ENCODE results near the gene ATP10D. TPM values are rescaled to one million over a fixed set of nuclear protein-coding genes. Genes with fewer than 3 reads are reported as not detected.

The ATP10D gene
- 10 to 100 TPM; 55.6 to 57.4 TPM for total RNA-seq
- 10 to 100 TPM in 1 of 2 donors, 1 to 10 TPM in 1; 9.3 to 26.9 TPM for polyA plus RNA-seq
- long read RNA-seq, donor 1, partial matches to known transcripts, result 25 of 50 reads
- long read RNA-seq, donor 1, other reads (novel, unspliced or antisense), result 21 of 50 reads
- long read RNA-seq, donor 2, full-length matches to known transcripts, result 2 of 15 reads
- long read RNA-seq, donor 2, partial matches to known transcripts, result 6 of 15 reads
- long read RNA-seq, donor 2, other reads (novel, unspliced or antisense), result 7 of 15 reads

- peak; percentile 100 for ATAC-seq (ENCODE audit: low FRiP score)
- peaks cover 0 to 3% of the 10 kb centered on the region in 2 donors for H3K4me1 ChIP-seq (ENCODE audit: control insufficient read depth in 1 of 2, insufficient read depth in 2 of 2, low read length in 2 of 2)
- H3K27me3 ChIP-seq (ENCODE audit: control insufficient read depth in 1 of 2, insufficient read depth in 2 of 2, low read length in 1 of 2), result no peaks in the 10 kb centered on the region
- peak; percentile 98 to 99 for DNase-seq
- peak within 1 kb of the TSS; percentile 82 to 93 for H3K27ac ChIP-seq (ENCODE audit: low read depth in 1 of 2, low read length in 2 of 2)
- peak within 1 kb of the TSS; percentile 99 to 100 for H3K4me3 ChIP-seq (ENCODE audit: low read length in 2 of 2)
- no peaks in the 10 kb centered on the region for H3K36me3 ChIP-seq (ENCODE audit: control insufficient read depth in 1 of 2, insufficient read depth in 2 of 2, low read length in 1 of 2)
- H3K9me3 ChIP-seq (ENCODE audit: control insufficient read depth, low read length), result no peaks in the 10 kb centered on the region
- 0% methylated on average over 34 of the region's 34 CpGs for WGBS, 2 donors
- intact Hi-C loops (cut with DNase I), result loop anchor here (5.0 kb wide), 2 partner anchors 42 to 77 kb away; no protein-coding TSS in a partner anchor
Observed at GRCh38 chr4:47485047-47485692, at the start of gene ATP10D. ATP10D (plus strand) TSS chr4:47485275; CDS start chr4:47512541, 27,266 bp downstream.

GRCh38 chr4:47442980-47443379 lies 42.1 kb upstream of the ATP10D start:
- Histone ChIP-seq H3K4me3 (ENCODE audit: low read length in 2 of 2) (no peak overlapping the region), H3K4me1 (ENCODE audit: control insufficient read depth in 1 of 2, insufficient read depth in 2 of 2, low read length in 2 of 2) (no peaks in the 10 kb centered on the region), H3K36me3 (ENCODE audit: control insufficient read depth in 1 of 2, insufficient read depth in 2 of 2, low read length in 1 of 2) (no peaks in the 10 kb centered on the region), H3K27me3 (ENCODE audit: control insufficient read depth in 1 of 2, insufficient read depth in 2 of 2, low read length in 1 of 2) (no peaks in the 10 kb centered on the region), H3K9me3 (ENCODE audit: control insufficient read depth, low read length) (no peaks in the 10 kb centered on the region), H3K27ac (ENCODE audit: low read depth in 1 of 2, low read length in 2 of 2) (no peak overlapping the region)
- intact Hi-C loops (cut with DNase I), result no loop called here
- ATAC-seq (ENCODE audit: low FRiP score) (no peak), DNase-seq (peak in 1 of 2 donors; percentile 57)
- 85 to 87% methylated on average over 5 of the region's 5 CpGs for WGBS, 2 donors

- no peak for ATAC-seq (ENCODE audit: low FRiP score)
- no peaks in the 10 kb centered on the region for H3K9me3 ChIP-seq (ENCODE audit: control insufficient read depth, low read length)
- intact Hi-C loops (cut with DNase I), result no loop called here
- no peak overlapping the region for H3K27ac ChIP-seq (ENCODE audit: low read depth in 1 of 2, low read length in 2 of 2)
- H3K4me3 ChIP-seq (ENCODE audit: low read length in 2 of 2), result no peak overlapping the region
- DNase-seq, result no peak
- no peaks in the 10 kb centered on the region for H3K4me1 ChIP-seq (ENCODE audit: control insufficient read depth in 1 of 2, insufficient read depth in 2 of 2, low read length in 2 of 2)
- no peaks in the 10 kb centered on the region for H3K36me3 ChIP-seq (ENCODE audit: control insufficient read depth in 1 of 2, insufficient read depth in 2 of 2, low read length in 1 of 2)
- 94% methylated on average over 2 of the region's 2 CpGs for WGBS, 2 donors
- no peaks in the 10 kb centered on the region for H3K27me3 ChIP-seq (ENCODE audit: control insufficient read depth in 1 of 2, insufficient read depth in 2 of 2, low read length in 1 of 2)
Observed at GRCh38 chr4:47444031-47444430, 41.0 kb upstream of the ATP10D start.

GRCh38 chr4:47451657-47452056 lies 33.4 kb upstream of the ATP10D start:
- Histone ChIP-seq H3K9me3 (ENCODE audit: control insufficient read depth, low read length) (no peaks in the 10 kb centered on the region), H3K36me3 (ENCODE audit: control insufficient read depth in 1 of 2, insufficient read depth in 2 of 2, low read length in 1 of 2) (peaks cover 0 to 3% of the 10 kb centered on the region in 2 donors), H3K4me1 (ENCODE audit: control insufficient read depth in 1 of 2, insufficient read depth in 2 of 2, low read length in 2 of 2) (no peaks in the 10 kb centered on the region), H3K27ac (ENCODE audit: low read depth in 1 of 2, low read length in 2 of 2) (no peak overlapping the region), H3K27me3 (ENCODE audit: control insufficient read depth in 1 of 2, insufficient read depth in 2 of 2, low read length in 1 of 2) (no peaks in the 10 kb centered on the region), H3K4me3 (ENCODE audit: low read length in 2 of 2) (no peak overlapping the region)
- intact Hi-C loops (cut with DNase I), result no loop called here
- 53 to 61% methylated on average over 4 of the region's 4 CpGs for WGBS, 2 donors
- no peak for DNase-seq
- no peak for ATAC-seq (ENCODE audit: low FRiP score)

GRCh38 chr4:47462799-47463234 lies 22.3 kb upstream of the ATP10D start:
- DNase-seq, result no peak
- 4 to 6% methylated on average over 6 of the region's 6 CpGs for WGBS, 2 donors
- intact Hi-C loops (cut with DNase I), result loop anchor here (1.0 to 2.0 kb wide), 3 partner anchors 15 to 102 kb away; no protein-coding TSS in a partner anchor
- Histone ChIP-seq H3K4me3 (ENCODE audit: low read length in 2 of 2) (peak overlapping the region; percentile 38 to 78), H3K36me3 (ENCODE audit: control insufficient read depth in 1 of 2, insufficient read depth in 2 of 2, low read length in 1 of 2) (no peaks in the 10 kb centered on the region), H3K4me1 (ENCODE audit: control insufficient read depth in 1 of 2, insufficient read depth in 2 of 2, low read length in 2 of 2) (no peaks in the 10 kb centered on the region), H3K27ac (ENCODE audit: low read depth in 1 of 2, low read length in 2 of 2) (peak overlapping the region; percentile 5 to 48), H3K9me3 (ENCODE audit: control insufficient read depth, low read length) (no peaks in the 10 kb centered on the region), H3K27me3 (ENCODE audit: control insufficient read depth in 1 of 2, insufficient read depth in 2 of 2, low read length in 1 of 2) (no peaks in the 10 kb centered on the region)
- ATAC-seq (ENCODE audit: low FRiP score), result no peak

GRCh38 chr4:47463235-47463956 lies 21.7 kb upstream of the ATP10D start, which contains the start of gene COMMD8:
COMMD8 (minus strand) TSS chr4:47463702; CDS start chr4:47463651, 51 bp downstream.
- H3K4me1 ChIP-seq (ENCODE audit: control insufficient read depth in 1 of 2, insufficient read depth in 2 of 2, low read length in 2 of 2), result no peaks in the 10 kb centered on the region
- intact Hi-C loops (cut with DNase I), result loop anchor here (1.0 to 2.0 kb wide), 3 partner anchors 15 to 101 kb away; no protein-coding TSS in a partner anchor
- ATAC-seq (ENCODE audit: low FRiP score), result peak; percentile 100
- no peaks in the 10 kb centered on the region for H3K36me3 ChIP-seq (ENCODE audit: control insufficient read depth in 1 of 2, insufficient read depth in 2 of 2, low read length in 1 of 2)
- H3K9me3 ChIP-seq (ENCODE audit: control insufficient read depth, low read length), result no peaks in the 10 kb centered on the region
- peak; percentile 98 to 99 for DNase-seq
- no peaks in the 10 kb centered on the region for H3K27me3 ChIP-seq (ENCODE audit: control insufficient read depth in 1 of 2, insufficient read depth in 2 of 2, low read length in 1 of 2)
- peak within 1 kb of the TSS; percentile 39 to 78 for H3K4me3 ChIP-seq (ENCODE audit: low read length in 2 of 2)
- 0 to 1% methylated on average over 51 of the region's 51 CpGs for WGBS, 2 donors
- H3K27ac ChIP-seq (ENCODE audit: low read depth in 1 of 2, low read length in 2 of 2), result peak within 1 kb of the TSS; percentile 8 to 48

- no peaks in the 10 kb centered on the region for H3K9me3 ChIP-seq (ENCODE audit: control insufficient read depth, low read length)
Observed at GRCh38 chr4:47465004-47465403, 20.1 kb upstream of the ATP10D start.

GRCh38 chr4:47466056-47466785 lies 18.9 kb upstream of the ATP10D start:
- ATAC-seq (ENCODE audit: low FRiP score), result no peak
- H3K36me3 ChIP-seq (ENCODE audit: control insufficient read depth in 1 of 2, insufficient read depth in 2 of 2, low read length in 1 of 2), result no peaks in the 10 kb centered on the region
- H3K27me3 ChIP-seq (ENCODE audit: control insufficient read depth in 1 of 2, insufficient read depth in 2 of 2, low read length in 1 of 2), result no peaks in the 10 kb centered on the region
- peaks cover 0 to 1% of the 10 kb centered on the region in 2 donors for H3K4me1 ChIP-seq (ENCODE audit: control insufficient read depth in 1 of 2, insufficient read depth in 2 of 2, low read length in 2 of 2)
- no peaks in the 10 kb centered on the region for H3K9me3 ChIP-seq (ENCODE audit: control insufficient read depth, low read length)
- 39 to 44% methylated on average over 2 of the region's 2 CpGs for whole genome bisulfite sequencing, 2 donors
- DNase-seq, result no peak
- no peak overlapping the region for H3K27ac ChIP-seq (ENCODE audit: low read depth in 1 of 2, low read length in 2 of 2)
- H3K4me3 ChIP-seq (ENCODE audit: low read length in 2 of 2), result no peak overlapping the region
- intact Hi-C loops (cut with DNase I), result loop anchor here in 1 of 2 donors (5.0 kb wide), 1 partner anchor 66 kb away; no protein-coding TSS in a partner anchor

More at GRCh38 chr4:47465004-47465403, 20.1 kb upstream of the ATP10D start:
- WGBS, 2 donors, result 83 to 85% methylated on average over 2 of the region's 2 CpGs
- no peaks in the 10 kb centered on the region for H3K27me3 ChIP-seq (ENCODE audit: control insufficient read depth in 1 of 2, insufficient read depth in 2 of 2, low read length in 1 of 2)
- DNase-seq, result no peak
- no peak for ATAC-seq (ENCODE audit: low FRiP score)
- no peaks in the 10 kb centered on the region for H3K36me3 ChIP-seq (ENCODE audit: control insufficient read depth in 1 of 2, insufficient read depth in 2 of 2, low read length in 1 of 2)
- intact Hi-C loops (cut with DNase I), result loop anchor here in 1 of 2 donors (5.0 kb wide), 1 partner anchor 67 kb away; no protein-coding TSS in a partner anchor
- peaks cover 0 to 1% of the 10 kb centered on the region in 2 donors for H3K4me1 ChIP-seq (ENCODE audit: control insufficient read depth in 1 of 2, insufficient read depth in 2 of 2, low read length in 2 of 2)
- H3K4me3 ChIP-seq (ENCODE audit: low read length in 2 of 2), result no peak overlapping the region
- H3K27ac ChIP-seq (ENCODE audit: low read depth in 1 of 2, low read length in 2 of 2), result no peak overlapping the region
